C1 segment of cervical spinal cord (tissue), 14 donors: ENCODE results near the gene PLPPR4.
A peak's percentile ranks its signal among the peaks of the same experiment; 100 is the strongest.
"Not testable (repeated sequence)": the region's sequence is repeated elsewhere in the genome, so short reads cannot be mapped to it uniquely, and the experiment has no call there.

Experiments
- DNase-seq, 14 donors: peaks; one replicate each; lab custom pipeline; 2025; lab: John Stamatoyannopoulos, UW

The PLPPR4 gene

DNA sequence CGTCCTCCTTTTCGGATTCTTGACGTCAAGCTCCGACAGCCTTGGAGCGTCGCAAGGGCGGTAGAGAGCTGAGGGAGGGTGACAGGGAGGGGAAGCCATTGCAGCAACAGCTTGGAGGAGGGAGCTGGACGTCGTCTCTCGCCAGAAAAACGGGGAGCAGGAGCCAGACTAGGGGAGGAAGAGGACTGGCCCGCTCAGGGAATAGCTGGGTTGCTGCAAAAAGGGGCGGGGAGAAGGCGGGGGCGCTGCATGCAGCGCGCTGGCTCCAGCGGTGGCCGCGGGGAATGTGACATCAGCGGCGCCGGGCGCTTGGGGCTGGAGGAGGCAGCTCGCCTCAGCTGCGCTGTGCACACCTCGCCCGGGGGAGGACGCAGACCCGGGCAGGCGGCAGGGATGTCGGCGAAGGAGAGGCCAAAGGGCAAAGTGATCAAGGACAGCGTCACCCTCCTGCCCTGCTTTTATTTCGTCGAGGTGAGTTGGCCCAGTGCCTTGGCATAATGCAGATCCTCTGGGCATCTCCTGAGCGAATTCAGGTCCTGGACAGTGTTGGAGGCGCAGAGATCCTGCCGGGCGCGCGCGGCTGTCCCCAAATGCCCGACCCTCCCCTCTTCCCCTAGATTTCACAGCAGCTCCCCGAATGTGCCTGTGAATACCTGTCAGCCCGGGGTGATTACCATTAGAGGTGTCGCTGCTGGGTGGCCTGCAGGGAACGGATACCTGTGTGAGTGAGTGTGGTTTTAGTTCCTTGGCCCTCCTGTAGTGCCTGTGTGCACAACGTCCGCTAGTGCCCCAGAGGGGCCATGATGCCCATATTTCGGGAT lies at the start of gene PLPPR4:
PLPPR4 (plus strand) TSS at position 292 of the 821 bp plus-strand sequence; CDS start at position 394, 102 bp downstream.
- DNase-seq: peak in 5 of 14 donors; percentile 5 to 12 (median 5)

GRCh38 chr1:99216956-99217355 lies 47.3 kb upstream of the PLPPR4 start:
- no peak for DNase-seq

GRCh38 chr1:99217599-99217998 lies 46.7 kb upstream of the PLPPR4 start:
- no peak for DNase-seq

DNA sequence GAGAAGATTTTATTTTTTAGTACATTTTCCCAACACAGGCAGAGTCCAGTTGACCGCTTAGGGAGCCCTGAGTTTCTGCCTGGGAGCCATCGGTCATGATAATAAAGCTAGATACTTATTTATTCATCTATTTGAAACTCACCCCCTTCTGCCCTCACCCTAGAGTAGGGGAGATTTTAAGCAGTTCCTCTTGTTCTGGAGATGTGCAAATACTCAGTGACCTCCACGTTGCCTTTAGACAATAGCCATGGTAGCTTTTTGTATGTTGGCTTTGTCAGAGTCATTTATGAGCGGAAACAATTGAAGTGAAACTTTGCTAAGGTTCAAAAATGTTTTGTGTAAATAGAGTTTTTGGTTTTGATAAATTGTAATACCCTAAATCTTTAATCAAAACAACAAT lies 45.7 kb upstream of the PLPPR4 start:
- no peak for DNase-seq

DNA sequence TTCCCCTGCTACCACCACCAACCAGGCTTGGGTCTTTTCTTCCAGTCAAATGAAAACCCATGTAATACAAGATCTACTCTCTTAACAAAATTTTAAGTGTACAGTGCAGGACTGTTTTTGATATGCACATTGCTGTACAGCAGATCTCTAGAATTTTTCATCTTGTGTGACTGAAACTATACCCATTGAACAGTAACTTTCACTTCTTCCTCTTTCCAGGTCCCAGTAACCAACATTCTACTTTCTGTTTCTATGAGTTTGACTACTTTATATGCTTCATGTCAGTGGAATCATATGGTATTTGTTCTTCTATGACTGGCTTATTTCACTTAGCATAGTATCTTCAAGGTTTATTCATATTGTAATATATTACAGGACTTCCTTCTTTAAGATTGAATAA lies 45.3 kb upstream of the PLPPR4 start:
- DNase-seq: no peak

- DNase-seq: no peak
Observed at GRCh38 chr1:99227056-99227897, 37.0 kb upstream of the PLPPR4 start.

- DNase-seq: no peak
Observed at GRCh38 chr1:99228153-99228552, 36.1 kb upstream of the PLPPR4 start.

- DNase-seq: no peak
Observed at GRCh38 chr1:99229122-99229521, 35.2 kb upstream of the PLPPR4 start.

- no peak for DNase-seq
Observed at GRCh38 chr1:99230695-99231094, 33.6 kb upstream of the PLPPR4 start.

GRCh38 chr1:99232172-99232571 lies 32.1 kb upstream of the PLPPR4 start:
- DNase-seq: no peak

- no peak for DNase-seq
Observed at GRCh38 chr1:99233446-99233845, 30.8 kb upstream of the PLPPR4 start.

GRCh38 chr1:99236756-99237155 lies 27.5 kb upstream of the PLPPR4 start:
- DNase-seq: no peak

GRCh38 chr1:99239690-99240089 lies 24.6 kb upstream of the PLPPR4 start:
- no peak for DNase-seq

DNA sequence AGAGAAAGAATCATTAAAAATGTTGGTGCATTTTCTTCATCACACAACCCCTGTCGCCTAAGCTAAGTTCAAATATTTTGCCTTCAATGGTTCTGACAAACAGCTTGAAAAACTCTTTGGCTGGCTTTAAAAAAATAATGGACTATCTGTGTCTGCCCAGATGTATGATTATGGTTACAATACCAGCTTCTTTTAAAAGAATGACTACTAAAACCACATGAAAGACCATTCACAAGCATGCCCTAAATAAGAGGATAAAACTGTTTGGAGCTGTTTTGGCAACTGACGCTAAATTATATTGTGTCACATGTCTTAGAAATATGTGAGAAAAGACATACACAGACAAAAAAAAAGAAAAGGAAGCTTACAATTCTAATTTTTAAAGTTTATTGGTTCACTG lies 23.7 kb upstream of the PLPPR4 start:
- no peak for DNase-seq

GRCh38 chr1:99246152-99246551 lies 18.1 kb upstream of the PLPPR4 start:
- DNase-seq: no peak

DNA sequence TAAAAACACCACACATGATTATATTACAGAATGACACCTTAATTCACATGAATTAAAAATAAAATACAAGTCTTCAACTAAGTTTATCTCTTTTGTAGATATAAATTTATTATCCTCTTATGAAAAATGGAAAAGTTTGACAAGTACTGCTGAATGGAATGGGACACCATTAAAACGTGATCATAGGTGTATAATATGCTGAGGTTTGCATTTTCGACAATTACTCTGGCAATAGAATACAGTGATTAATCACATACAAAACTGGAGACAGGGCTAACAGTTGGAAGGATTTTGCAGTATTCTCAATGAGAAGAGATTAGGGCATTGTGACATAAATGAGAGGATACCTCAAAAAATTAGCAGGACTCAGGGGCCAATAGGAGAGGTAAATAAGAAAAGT lies 17.1 kb upstream of the PLPPR4 start:
- no peak for DNase-seq

DNA sequence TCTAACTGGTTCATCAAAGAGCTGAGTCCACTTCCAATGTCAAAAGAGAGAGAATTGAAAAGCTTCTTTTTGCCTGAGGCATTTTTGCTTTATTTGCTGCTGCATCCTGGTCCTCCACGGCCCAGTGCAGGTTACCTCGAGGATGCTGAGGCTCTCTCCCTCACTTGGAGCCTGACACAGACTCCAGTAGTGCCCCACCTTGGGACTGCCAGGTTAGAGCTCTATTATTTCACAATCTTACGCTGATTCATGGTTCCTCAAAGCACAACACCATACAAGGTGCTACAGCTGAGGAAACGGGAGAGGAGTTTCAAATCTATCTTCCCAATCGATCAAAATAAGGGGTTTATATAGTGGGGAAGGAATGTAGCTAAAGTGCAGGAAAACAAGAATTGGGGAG lies 13.6 kb upstream of the PLPPR4 start:
- DNase-seq: no peak

- no peak for DNase-seq
Observed at GRCh38 chr1:99251308-99251707, 13.0 kb upstream of the PLPPR4 start.

GRCh38 chr1:99252630-99253029 lies 11.7 kb upstream of the PLPPR4 start:
- no peak for DNase-seq

DNA sequence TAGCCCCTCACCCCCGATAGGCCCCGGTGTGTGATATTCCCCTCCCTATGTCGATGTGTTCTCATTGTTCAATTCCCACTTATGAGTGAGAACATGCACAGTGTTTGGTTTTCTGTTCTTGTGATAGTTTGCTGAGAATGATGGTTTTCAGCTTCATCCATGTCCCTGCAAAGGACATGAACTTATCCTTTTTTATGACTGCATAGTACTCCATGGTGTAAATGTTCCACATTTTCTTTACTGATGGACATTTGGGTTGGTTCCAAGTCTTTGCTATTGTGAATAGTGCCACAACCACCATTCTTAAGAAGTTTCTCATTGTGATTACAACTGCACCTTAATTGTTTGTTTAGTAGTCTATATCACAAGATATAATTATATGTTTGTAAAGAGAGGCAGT lies 3.9 kb upstream of the PLPPR4 start:
- DNase-seq: not testable (repeated sequence)

GRCh38 chr1:99265124-99265523 lies 832 bp downstream of the PLPPR4 start:
- DNase-seq: no peak

DNA sequence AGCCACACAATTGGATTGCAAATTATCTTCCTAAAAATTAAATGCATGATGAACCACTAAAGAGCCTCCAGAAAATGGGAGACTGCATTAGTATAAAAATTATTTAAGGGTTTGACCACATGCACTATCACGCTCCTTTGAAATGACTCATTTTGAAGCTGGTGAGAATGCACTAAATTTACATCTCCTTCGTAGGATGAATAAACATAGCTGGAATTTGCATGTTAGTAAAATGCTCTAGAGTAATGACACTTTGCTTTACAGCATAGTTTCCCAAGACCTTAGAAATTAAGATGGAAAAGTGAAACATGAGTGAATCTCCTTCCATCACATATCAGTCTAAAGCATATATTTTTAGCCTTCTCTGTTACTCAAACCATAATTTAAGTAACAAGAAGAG lies 2.4 kb downstream of the PLPPR4 start:
- no peak for DNase-seq

- DNase-seq: no peak
Observed at GRCh38 chr1:99268021-99268420, 3.7 kb downstream of the PLPPR4 start.
